Mesendoderm (in vitro differentiated cells): Measurements from ENCODE around the gene ARMH3. TPM values are rescaled to one million over a fixed set of nuclear protein-coding genes. Genes with fewer than 3 reads are reported as not detected.

Source experiments
- DNase-seq: peaks from one replicate; pipeline ENCODE4 v3.0.0; 2013
- H2AK5ac ChIP-seq: 2 replicates; pipeline ENCODE4 v1.6.1; 2013; ENCODE audit warnings: low read length, inconsistent platforms
- H2BK120ac ChIP-seq: 2 replicates; pipeline ENCODE4 v1.6.1; 2013; ENCODE audit warnings: low read depth, mild to moderate bottlenecking, low read length, moderate library complexity, mixed read lengths
- H2BK15ac ChIP-seq: replicated peaks from 2 replicates; pipeline ENCODE4 v1.6.1; 2013; ENCODE audit warnings: low read depth, mild to moderate bottlenecking, moderate library complexity
- H2BK5ac ChIP-seq: 2 replicates; pipeline ENCODE4 v1.6.1; 2013; ENCODE audit warnings: low read length, inconsistent platforms
- H3K18ac ChIP-seq: 2 replicates; pipeline ENCODE4 v1.6.1; 2013; ENCODE audit warnings: mild to moderate bottlenecking, low read length, mixed read lengths
- H3K23ac ChIP-seq: one replicate; pipeline ENCODE4 v1.6.1; 2013; ENCODE audit warnings: low read length
- H3K27ac ChIP-seq: 2 replicates; pipeline ENCODE4 v1.5.1; 2013; ENCODE audit warnings: low read depth, mild to moderate bottlenecking, inconsistent platforms, low read length, moderate library complexity
- H3K27me3 ChIP-seq: 2 replicates; pipeline ENCODE4 v1.6.1; 2013; ENCODE audit warnings: low read length, control low read depth, mild to moderate bottlenecking, inconsistent platforms; ENCODE audit not compliant: insufficient read depth, poor library complexity
- H3K36me3 ChIP-seq: 2 replicates; pipeline ENCODE4 v1.6.1; 2013; ENCODE audit warnings: low read length, inconsistent platforms; ENCODE audit not compliant: control insufficient read depth, insufficient read depth
- H3K4ac ChIP-seq: one replicate; pipeline ENCODE4 v1.6.1; 2013; ENCODE audit warnings: low read depth, mild to moderate bottlenecking, low read length, moderate library complexity
- H3K4me1 ChIP-seq: 2 replicates; pipeline ENCODE4 v1.6.1; 2013; ENCODE audit warnings: low read depth, low read length, inconsistent platforms; ENCODE audit not compliant: control insufficient read depth
- H3K4me2 ChIP-seq: 2 replicates; pipeline ENCODE4 v1.6.1; 2013; ENCODE audit warnings: low read length
- H3K4me3 ChIP-seq: 2 replicates; pipeline ENCODE4 v1.5.1; 2013; ENCODE audit warnings: mild to moderate bottlenecking, low read length
- H3K56ac ChIP-seq: one replicate; pipeline ENCODE4 v1.6.1; 2013; ENCODE audit warnings: low read length
- H3K79me1 ChIP-seq: 2 replicates; pipeline ENCODE4 v1.6.1; 2013; ENCODE audit warnings: low read length, inconsistent platforms
- H3K79me2 ChIP-seq: 2 replicates; pipeline ENCODE4 v1.6.1; 2013; ENCODE audit warnings: mild to moderate bottlenecking, low read length; ENCODE audit not compliant: control insufficient read depth, insufficient read depth
- H3K9ac ChIP-seq: 2 replicates; pipeline ENCODE4 v1.6.1; 2013; ENCODE audit warnings: low read length, inconsistent platforms
- H4K5ac ChIP-seq: one replicate; pipeline ENCODE4 v1.6.1; 2013; ENCODE audit warnings: low read length
- H4K8ac ChIP-seq: one replicate; pipeline ENCODE4 v1.6.1; 2013; ENCODE audit warnings: low read depth, mild to moderate bottlenecking, control low read depth, low read length, moderate library complexity
- WGBS: extraction: QIAGEN DNeasy Blood & Tissue Kit; methylation state at CpG from one replicate; pipeline ENCODE4 v1.1.7; 2013; ENCODE audit warnings: low lambda C conversion rate, missing lambda C conversion rate; ENCODE audit not compliant: insufficient coverage; ENCODE audit errors: extremely low coverage; 5-methylcytosine and 5-hydroxymethylcytosine counted together
- polyA plus RNA-seq, 2 experiments: library from polyadenylated mRNA; stranded (reverse); fragments of 200-250 nt; gene quantifications; one replicate each; pipeline ENCODE4 v1.2.3, GENCODE V29; 2013

Gene ARMH3
- 8.9 TPM for polyA plus RNA-seq (2013, experiment 1 of 2)
- 9.0 TPM for polyA plus RNA-seq (2013, experiment 2 of 2)

DNA sequence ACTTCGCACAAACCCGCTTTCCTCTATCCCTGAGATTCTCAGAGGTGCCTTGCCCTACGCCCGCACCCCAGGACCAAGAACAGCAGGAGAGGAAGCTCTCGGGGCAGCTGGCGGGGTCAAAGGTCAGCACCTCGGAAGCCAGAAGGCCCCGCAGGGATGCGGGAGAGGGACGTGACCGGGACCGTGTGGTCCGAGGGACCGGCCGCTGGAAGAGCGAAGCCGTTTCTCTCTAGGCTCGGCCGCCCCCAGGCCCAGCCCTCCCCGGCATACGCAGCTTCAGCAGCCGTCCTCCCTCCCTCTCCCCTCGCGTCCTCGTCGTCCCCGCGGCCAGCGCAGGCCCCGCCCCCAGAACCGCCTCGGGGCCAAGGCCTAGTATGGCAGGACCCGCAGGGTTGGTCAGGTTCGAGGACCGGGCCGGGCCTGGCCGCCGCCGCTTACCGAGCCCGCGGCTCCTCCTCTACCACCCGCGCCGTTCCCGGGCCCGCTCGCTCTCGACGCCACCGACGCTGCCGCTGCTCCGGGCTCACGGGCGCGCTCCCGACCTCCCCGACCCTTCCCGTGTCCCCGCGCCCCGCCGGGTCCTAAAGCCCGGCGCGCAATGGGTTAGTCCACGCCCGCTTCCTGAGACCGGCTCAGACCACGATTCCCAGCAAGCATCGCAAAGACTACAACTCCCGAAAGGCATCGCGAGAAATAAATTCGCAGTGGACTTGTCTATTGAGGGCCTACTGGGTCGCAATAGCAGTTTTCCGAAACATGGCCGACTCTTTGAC is at the start of gene ARMH3:
Gene ARMH3 (minus strand): TSS at position 527 of the 773 bp plus-strand sequence. CDS start 16,059 bp downstream, outside the sequence.
- H4K5ac ChIP-seq = no peak within 1 kb of the TSS
- no peak within 1 kb of the TSS for H2BK120ac ChIP-seq
- DNase-seq = peak; percentile 99
- H3K9ac ChIP-seq = peak within 1 kb of the TSS; percentile 75
- H3K4me3 ChIP-seq = peak within 1 kb of the TSS; percentile 67
- H3K79me1 ChIP-seq = peaks cover 9% of the 10 kb centered on the region
- no peak within 1 kb of the TSS for H2BK15ac ChIP-seq
- H3K4me1 ChIP-seq = no peaks in the 10 kb centered on the region
- no peak within 1 kb of the TSS for H2AK5ac ChIP-seq
- H2BK5ac ChIP-seq = peak within 1 kb of the TSS; percentile 54
- peak within 1 kb of the TSS; percentile 60 for H4K8ac ChIP-seq
- H3K4me2 ChIP-seq = peak within 1 kb of the TSS; percentile 60
- H3K4ac ChIP-seq = peak within 1 kb of the TSS; percentile 72
- H3K27ac ChIP-seq = peak within 1 kb of the TSS; percentile 75
- no CpG with 5 or more reads among the region's 79 CpGs for WGBS
- H3K18ac ChIP-seq = peak within 1 kb of the TSS; percentile 77
- H3K56ac ChIP-seq = peak within 1 kb of the TSS; percentile 93
- H3K27me3 ChIP-seq = no peaks in the 10 kb centered on the region
- H3K79me2 ChIP-seq = peaks cover 8% of the 10 kb centered on the region
- H3K23ac ChIP-seq = no peak within 1 kb of the TSS
- no peaks in the 10 kb centered on the region for H3K36me3 ChIP-seq

- no peaks in the 10 kb centered on the region for H3K27me3 ChIP-seq
- H4K8ac ChIP-seq = no peak overlapping the region
- no peak overlapping the region for H2BK15ac ChIP-seq
- no peak overlapping the region for H3K18ac ChIP-seq
- H2AK5ac ChIP-seq = no peak overlapping the region
- DNase-seq = no peak
- no peak overlapping the region for H3K23ac ChIP-seq
- no peak overlapping the region for H3K4me2 ChIP-seq
- H3K9ac ChIP-seq = no peak overlapping the region
- H2BK5ac ChIP-seq = no peak overlapping the region
- H3K36me3 ChIP-seq = peaks cover 4% of the 10 kb centered on the region
- H3K4me1 ChIP-seq = no peaks in the 10 kb centered on the region
- H3K56ac ChIP-seq = no peak overlapping the region
- no peak overlapping the region for H3K4ac ChIP-seq
- WGBS = no CpG with 5 or more reads among the region's 1 CpG
- no peaks in the 10 kb centered on the region for H3K79me2 ChIP-seq
- no peak overlapping the region for H4K5ac ChIP-seq
- no peak overlapping the region for H2BK120ac ChIP-seq
- no peaks in the 10 kb centered on the region for H3K79me1 ChIP-seq
- no peak overlapping the region for H3K27ac ChIP-seq
- H3K4me3 ChIP-seq = no peak overlapping the region
Measured at GRCh38 chr10:102102421-102102820, 46.4 kb upstream of the ARMH3 start.

DNA sequence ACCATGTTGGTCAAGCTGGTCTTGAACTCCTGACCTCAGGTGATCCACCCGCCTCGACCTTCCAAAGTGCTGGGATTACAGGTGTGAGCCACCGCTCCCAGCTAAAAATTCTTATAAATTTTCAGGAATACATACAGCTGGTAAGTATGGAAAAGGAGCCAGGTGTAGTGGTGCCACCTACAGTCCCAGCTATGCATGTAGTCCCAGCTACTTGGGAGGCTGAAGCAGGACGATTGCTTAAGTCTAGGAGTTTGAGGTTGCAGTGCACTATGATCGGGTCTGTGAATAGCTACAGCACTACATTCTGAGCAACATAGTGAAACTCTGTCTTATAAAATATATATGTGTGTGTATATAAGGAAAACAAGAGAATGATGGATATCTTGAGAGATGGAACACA is 45.2 kb upstream of the ARMH3 start:
- Histone ChIP-seq H2BK120ac (no peak overlapping the region), H2BK15ac (no peak overlapping the region), H3K18ac (no peak overlapping the region), H3K79me1 (no peaks in the 10 kb centered on the region), H3K4ac (no peak overlapping the region), H3K79me2 (no peaks in the 10 kb centered on the region), H3K4me1 (no peaks in the 10 kb centered on the region), H3K56ac (no peak overlapping the region), H3K27ac (no peak overlapping the region), H4K5ac (no peak overlapping the region), H2AK5ac (no peak overlapping the region), H3K9ac (no peak overlapping the region), H3K36me3 (peaks cover under 1% of the 10 kb centered on the region), H4K8ac (no peak overlapping the region), H3K23ac (no peak overlapping the region), H3K4me2 (no peak overlapping the region), H3K27me3 (no peaks in the 10 kb centered on the region), H2BK5ac (no peak overlapping the region), H3K4me3 (no peak overlapping the region)
- DNase-seq = peak; percentile 18
- WGBS = no CpG with 5 or more reads among the region's 5 CpGs

DNA sequence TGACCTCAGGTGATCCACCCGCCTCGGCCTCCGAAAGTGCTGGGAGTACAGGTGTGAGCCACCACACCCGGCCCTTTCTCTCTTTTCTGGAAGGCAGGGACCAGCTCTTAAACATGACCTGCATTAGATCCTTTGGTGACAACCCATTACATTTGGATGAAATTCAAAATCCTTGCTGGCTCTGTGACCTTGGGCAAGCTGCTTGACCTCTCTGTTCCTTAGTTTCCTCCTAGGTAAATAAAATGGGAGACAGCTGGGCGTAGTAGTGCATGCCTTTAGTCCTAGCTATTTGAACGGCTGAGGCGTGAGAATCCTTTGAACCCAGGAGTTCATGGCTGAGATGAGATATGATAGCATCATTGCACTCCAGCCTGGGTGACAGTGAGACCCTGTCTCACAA is 40.5 kb upstream of the ARMH3 start:
- Histone ChIP-seq H2BK15ac (no peak overlapping the region), H3K79me1 (no peaks in the 10 kb centered on the region), H3K36me3 (no peaks in the 10 kb centered on the region), H3K9ac (no peak overlapping the region), H3K27ac (no peak overlapping the region), H3K79me2 (no peaks in the 10 kb centered on the region), H2BK5ac (no peak overlapping the region), H3K56ac (no peak overlapping the region), H3K27me3 (no peaks in the 10 kb centered on the region), H3K4me3 (no peak overlapping the region), H3K18ac (no peak overlapping the region), H4K8ac (no peak overlapping the region), H3K4me1 (no peaks in the 10 kb centered on the region), H3K23ac (no peak overlapping the region), H3K4me2 (no peak overlapping the region), H4K5ac (no peak overlapping the region), H3K4ac (no peak overlapping the region), H2BK120ac (no peak overlapping the region), H2AK5ac (no peak overlapping the region)
- no peak for DNase-seq
- WGBS = no CpG with 5 or more reads among the region's 7 CpGs

- no peak overlapping the region for H3K9ac ChIP-seq
- H3K18ac ChIP-seq = no peak overlapping the region
- H2BK15ac ChIP-seq = no peak overlapping the region
- no peak overlapping the region for H4K8ac ChIP-seq
- no peaks in the 10 kb centered on the region for H3K27me3 ChIP-seq
- H3K79me1 ChIP-seq = no peaks in the 10 kb centered on the region
- H3K4me2 ChIP-seq = no peak overlapping the region
- no CpG with 5 or more reads among the region's 2 CpGs for WGBS
- H4K5ac ChIP-seq = no peak overlapping the region
- no peak overlapping the region for H3K4ac ChIP-seq
- no peak for DNase-seq
- H2AK5ac ChIP-seq = no peak overlapping the region
- no peak overlapping the region for H2BK120ac ChIP-seq
- no peak overlapping the region for H3K4me3 ChIP-seq
- no peaks in the 10 kb centered on the region for H3K36me3 ChIP-seq
- H3K56ac ChIP-seq = no peak overlapping the region
- no peaks in the 10 kb centered on the region for H3K4me1 ChIP-seq
- H2BK5ac ChIP-seq = no peak overlapping the region
- H3K79me2 ChIP-seq = no peaks in the 10 kb centered on the region
- no peak overlapping the region for H3K27ac ChIP-seq
- no peak overlapping the region for H3K23ac ChIP-seq
Measured at GRCh38 chr10:102090772-102091171, 34.8 kb upstream of the ARMH3 start.

DNA sequence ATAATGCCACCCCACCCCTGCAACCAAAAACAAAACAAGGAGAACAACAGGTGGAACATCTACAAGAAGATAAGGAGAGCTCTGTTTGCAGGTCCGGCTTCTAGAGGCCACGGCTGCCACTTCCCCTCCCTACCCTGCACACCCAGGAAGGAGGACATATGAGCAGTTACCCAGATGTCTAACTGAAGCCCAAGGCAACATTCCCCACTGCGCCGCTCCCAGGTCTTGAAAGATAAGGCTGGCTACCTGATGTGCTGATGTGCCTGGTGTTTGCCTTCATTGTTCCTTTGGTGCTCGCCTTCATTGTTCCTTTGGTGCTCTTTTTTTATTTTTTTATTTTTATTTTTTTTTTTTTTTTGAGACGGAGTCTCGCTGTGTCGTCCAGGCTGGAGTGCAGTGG is 30.2 kb upstream of the ARMH3 start:
- no peak overlapping the region for H4K5ac ChIP-seq
- H3K27me3 ChIP-seq = no peaks in the 10 kb centered on the region
- H3K4ac ChIP-seq = no peak overlapping the region
- no peak overlapping the region for H3K4me2 ChIP-seq
- H4K8ac ChIP-seq = no peak overlapping the region
- no peaks in the 10 kb centered on the region for H3K79me2 ChIP-seq
- H3K56ac ChIP-seq = no peak overlapping the region
- DNase-seq = no peak
- no peak overlapping the region for H3K4me3 ChIP-seq
- no peak overlapping the region for H2AK5ac ChIP-seq
- H2BK5ac ChIP-seq = no peak overlapping the region
- no peak overlapping the region for H3K18ac ChIP-seq
- no peak overlapping the region for H3K23ac ChIP-seq
- no peaks in the 10 kb centered on the region for H3K79me1 ChIP-seq
- no peak overlapping the region for H2BK15ac ChIP-seq
- no peaks in the 10 kb centered on the region for H3K4me1 ChIP-seq
- H3K36me3 ChIP-seq = no peaks in the 10 kb centered on the region
- no CpG with 5 or more reads among the region's 8 CpGs for WGBS
- H2BK120ac ChIP-seq = no peak overlapping the region
- no peak overlapping the region for H3K27ac ChIP-seq
- H3K9ac ChIP-seq = no peak overlapping the region
